Measurements from ENCODE around the gene MRPL4. TPM values are rescaled to one million over a fixed set of nuclear protein-coding genes. Genes with fewer than 3 reads are reported as not detected.

The MRPL4 gene
- total RNA-seq, 2 experiments from 2014 or later, result 115 to 116 TPM

Small RNAs within 50 kb of the gene (microRNA-seq; reads per million reads assigned to microRNA genes)
- gene MIR4322 (ENCODE audit: borderline microRNAs expressed, borderline replicate concordance), result not detected

Other genes with a start within 250 kb of the MRPL4 start
- gene COL5A3, start 241.7 kb upstream of the MRPL4 start, total RNA-seq, result under 1 TPM in 1 of 2 experiments, not detected in 1; 0.05 TPM
- not detected for gene RDH8, start 238.7 kb upstream of the MRPL4 start, total RNA-seq
- 10 to 100 TPM; 28.3 to 31.9 TPM for gene SHFL, start 165.9 kb upstream of the MRPL4 start, total RNA-seq
- 10 to 100 TPM; 18.6 to 20.7 TPM for gene ANGPTL6, start 149.5 kb upstream of the MRPL4 start, total RNA-seq
- 10 to 100 TPM; 59.7 to 60.0 TPM for gene PPAN, start 145.9 kb upstream of the MRPL4 start, total RNA-seq
- 10 to 100 TPM; 11.8 to 12.2 TPM for gene P2RY11, start 140.5 kb upstream of the MRPL4 start, total RNA-seq
- 100 to 1,000 TPM; 213 to 222 TPM for gene EIF3G, start 132.3 kb upstream of the MRPL4 start, total RNA-seq
- 100 to 1,000 TPM; 365 to 371 TPM for gene DNMT1, start 57.3 kb upstream of the MRPL4 start, total RNA-seq
- gene S1PR2, start 20.9 kb upstream of the MRPL4 start, total RNA-seq, result 1 to 10 TPM; 3.4 TPM
- gene ICAM1, start 18.9 kb downstream of the MRPL4 start, total RNA-seq, result 10 to 100 TPM; 11.5 to 12.0 TPM
- not detected for gene ICAM4, start 34.7 kb downstream of the MRPL4 start, total RNA-seq
- gene ICAM5, start 37.7 kb downstream of the MRPL4 start, total RNA-seq, result under 1 TPM; 0.72 to 0.81 TPM
- 1 to 10 TPM in 1 of 2 experiments, under 1 TPM in 1; 0.86 to 1.1 TPM for gene ZGLP1, start 57.6 kb downstream of the MRPL4 start, total RNA-seq
- gene FDX2, start 63.8 kb downstream of the MRPL4 start, total RNA-seq, result 1 to 10 TPM; 9.5 to 9.7 TPM
- gene RAVER1, start 81.3 kb downstream of the MRPL4 start, total RNA-seq, result 10 to 100 TPM; 63.0 to 69.0 TPM
- 100 to 1,000 TPM; 109 to 114 TPM for gene ICAM3, start 87.4 kb downstream of the MRPL4 start, total RNA-seq
- 100 to 1,000 TPM; 175 to 190 TPM for gene TYK2, start 128.4 kb downstream of the MRPL4 start, total RNA-seq
- gene CDC37, start 151.3 kb downstream of the MRPL4 start, total RNA-seq, result 100 to 1,000 TPM; 158 to 164 TPM
- 1 to 10 TPM; 5.5 TPM for gene PDE4A, start 168.3 kb downstream of the MRPL4 start, total RNA-seq

All from activated naive CD4-positive, alpha-beta T cell treated with anti-CD3 and anti-CD28 coated beads for 36 hours (primary cell).